K562 (cell line): ENCODE results near the gene UBQLN3. TPM values are rescaled to one million over a fixed set of nuclear protein-coding genes. Genes with fewer than 3 reads are reported as not detected.

Source experiments
- ATAC-seq: fragments of 200-7000 bp; cut with Tn5 transposase; 3 replicates; pipeline ENCODE4 v1.9.1; 2020; ENCODE audit warnings: moderate library complexity
- BruUV-seq: library from RNA; stranded (reverse); fragments of 400-500 nt; replicated peaks from 2 replicates; lab custom pipeline; 2021; lab: Mats Ljungman, UMichigan
- CTCF ChIA-PET: fragments of 300-600 bp; formaldehyde crosslinking; extraction: SDS; loops from one replicate; lab custom pipeline; 2021; ENCODE audit warnings: low intra/inter-chr PET ratio; lab: Yijun Ruan, JAX
- POLR2A ChIA-PET: fragments of 300-600, 350-650 bp; sonication (Branson Sonifier 250); formaldehyde crosslinking; extraction: SDS; loops from one replicate; lab custom pipeline; 2021; ENCODE audit warnings: antibody characterized with exemption, inconsistent platforms; lab: Yijun Ruan, JAX
- DNase-seq, 4 experiments: peaks; one replicate each; pipeline versions ENCODE4 v3.0.0 to v3.0.0-alpha.2; 2011 to 2018; ENCODE audit warnings: low spot score in 3 of 4, mixed read lengths in 3 of 4; ENCODE audit errors: extremely low read depth in 1 of 4
- FAIRE-seq: peaks from 2 replicates; lab custom pipeline; 2011; peaks lifted over from hg19 to GRCh38; lab: Jason Lieb, UNC
- H2AFZ ChIP-seq: 2 replicates; pipeline ENCODE4 v1.6.0; 2011; ENCODE audit warnings: low read depth, low read length, control low read depth, inconsistent platforms
- H3K27ac ChIP-seq: fragments of 200-600 bp; 3 replicates; pipeline ENCODE4 v1.8.0; 2011; ENCODE audit warnings: low read depth, mild to moderate bottlenecking, control low read depth, inconsistent platforms, low read length, moderate library complexity, mixed read lengths; ENCODE audit errors: extremely low read depth
- H3K27me3 ChIP-seq, 2 experiments: fragments of 300-600 bp in 1 of 2; 2 replicates in 1 of 2; 3 replicates in 1 of 2; pipeline versions ENCODE4 v1.6.0 to v1.8.0; 2011; ENCODE audit warnings: inconsistent platforms in 2 of 2, low read length in 2 of 2, mild to moderate bottlenecking in 1 of 2, mixed read lengths in 1 of 2, moderate library complexity in 1 of 2; ENCODE audit not compliant: control insufficient read depth in 2 of 2, insufficient read depth in 2 of 2
- H3K36me3 ChIP-seq: fragments of 300-600 bp; 3 replicates; pipeline ENCODE4 v1.8.0; 2011; ENCODE audit warnings: mild to moderate bottlenecking, low read length, inconsistent platforms; ENCODE audit not compliant: control insufficient read depth, insufficient read depth
- H3K4me1 ChIP-seq, 2 experiments: fragments of 200-600 bp in 1 of 2; replicated peaks in 1 of 2; 2 replicates in 1 of 2; 3 replicates in 1 of 2; pipeline versions ENCODE4 v1.5.1 to v1.8.0; 2011; ENCODE audit warnings: inconsistent platforms in 2 of 2, low read length in 2 of 2, mild to moderate bottlenecking in 1 of 2, mixed read lengths in 1 of 2, moderate library complexity in 1 of 2; ENCODE audit not compliant: control insufficient read depth in 2 of 2, insufficient read depth in 2 of 2
- H3K4me2 ChIP-seq: 2 replicates; pipeline ENCODE4 v1.6.1; 2011; ENCODE audit warnings: low read length, control low read depth, inconsistent platforms, mixed read lengths; ENCODE audit not compliant: insufficient read depth
- H3K4me3 ChIP-seq: fragments of 200-600 bp; sonication (generic), shearing (Covaris generic); 2 replicates; pipeline ENCODE4 v1.5.1; 2016; ENCODE audit warnings: control low read depth, inconsistent platforms
- H3K79me2 ChIP-seq: fragments of 200-600 bp; 3 replicates; pipeline ENCODE4 v1.8.0; 2011; ENCODE audit warnings: low read length, inconsistent platforms; ENCODE audit not compliant: control insufficient read depth, insufficient read depth
- H3K9ac ChIP-seq, 2 experiments: 2 replicates each; pipeline versions ENCODE4 v1.6.0 to v1.6.1; 2011; ENCODE audit warnings: low read depth in 2 of 2, low read length in 2 of 2, control low read depth in 1 of 2, inconsistent platforms in 1 of 2, mild to moderate bottlenecking in 1 of 2, mixed read lengths in 1 of 2; ENCODE audit not compliant: insufficient read depth in 1 of 2
- H3K9me1 ChIP-seq: one replicate; pipeline ENCODE4 v1.6.0; 2011; ENCODE audit warnings: inconsistent platforms, mild to moderate bottlenecking, low read length, moderate library complexity; ENCODE audit not compliant: control insufficient read depth, insufficient read depth
- H3K9me3 ChIP-seq: replicated peaks from 2 replicates; pipeline ENCODE4 v1.5.1; 2011; ENCODE audit warnings: low read depth, low read length, inconsistent platforms; ENCODE audit not compliant: control insufficient read depth, insufficient read depth
- H4K20me1 ChIP-seq: replicated peaks from 2 replicates; pipeline ENCODE4 v1.6.1; 2011; ENCODE audit warnings: low read length, inconsistent platforms, mixed read lengths; ENCODE audit not compliant: control insufficient read depth, insufficient read depth
- HDGF ChIP-seq: fragments of 450-650 bp; IDR thresholded peaks from 2 replicates; pipeline ENCODE4 v1.6.1; 2016
- RBFOX2 ChIP-seq: fragments of 200-400 bp; formaldehyde crosslinking; IDR thresholded peaks from 2 replicates; pipeline ENCODE4 v1.6.1; 2017; ENCODE audit warnings: low read depth, mild to moderate bottlenecking, low read length, moderate library complexity
- RBM15 ChIP-seq: fragments of 200-400 bp; formaldehyde crosslinking; IDR thresholded peaks from 2 replicates; pipeline ENCODE4 v1.6.1; 2018; ENCODE audit warnings: mild to moderate bottlenecking, low read length, moderate library complexity; ENCODE audit not compliant: insufficient read depth
- RBM34 ChIP-seq: fragments of 200-400 bp; formaldehyde crosslinking; IDR thresholded peaks from 2 replicates; pipeline ENCODE4 v1.6.1; 2018; ENCODE audit warnings: low read length, borderline replicate concordance; ENCODE audit not compliant: insufficient read depth
- RFX7 ChIP-seq: fragments of 250-450 bp; sonication (Bioruptor Pico); IDR thresholded peaks from 2 replicates; pipeline ENCODE4 v1.5.1; 2021; ENCODE audit warnings: mild to moderate bottlenecking
- SP1 ChIP-seq: sonication (generic); formaldehyde crosslinking; IDR thresholded peaks from 2 replicates; pipeline ENCODE4 v1.8.1; 2022; ENCODE audit warnings: mild to moderate bottlenecking, missing genetic modification reagents
- ZNF696 ChIP-seq: fragments of 250-450 bp; sonication (Bioruptor Pico); conservative IDR thresholded peaks from 2 replicates; pipeline ENCODE4 v1.4.0; 2020; ENCODE audit warnings: mild to moderate bottlenecking, moderate library complexity
- ZNF830 ChIP-seq: fragments of 250-450 bp; sonication (Bioruptor Pico); IDR thresholded peaks from 2 replicates; pipeline ENCODE4 v1.5.0; 2021; ENCODE audit warnings: mild to moderate bottlenecking
- WGBS: fragments of 100-300 bp; shearing (Covaris generic); methylation state at CpG from one replicate; pipeline ENCODE4 v1.1.6; 2016; ENCODE audit warnings: low coverage, mixed read lengths; ENCODE audit not compliant: insufficient coverage; ENCODE audit errors: missing lambda C conversion rate; 5-methylcytosine and 5-hydroxymethylcytosine counted together
- in situ Hi-C: fragments of 300-500 bp; cut with MboI; formaldehyde crosslinking; loops from 4 replicates; pipeline ENCODE4 v1.15.0; 2018; ENCODE audit warnings: inconsistent platforms, mixed read lengths
- intact Hi-C: fragments of 100-400 bp; cut with micrococcal nuclease; formaldehyde crosslinking; loops from 2 replicates; pipeline ENCODE4 v1.14.2; 2022
- polyA plus RNA-seq, 8 experiments: library from polyadenylated mRNA; depleted of rRNA in 4 of 8; stranded (reverse) in 5 of 8; unstranded in 3 of 8; fragments of >200 nt; fragmentation: Nextera tagmentation in 2 of 8; fragmentation: Illumina TruSeq in 1 of 8; extraction: Ambion mirVana in 2 of 8; extraction: Trizol in 1 of 8; gene quantifications; 2 replicates each; pipeline versions ENCODE4 v1.2.1 to v1.2.3, GENCODE V29; 2011 to 2014; ENCODE audit warnings: inconsistent platforms in 1 of 8, missing spikeins in 1 of 8
- total RNA-seq, 7 experiments: library from RNA; depleted of rRNA in 6 of 7; stranded (reverse); fragments of >200 nt in 6 of 7; fragmentation: Illumina TruSeq in 2 of 7; extraction: Trizol in 2 of 7; gene quantifications; 2 replicates each; pipeline versions ENCODE4 v1.2.1 to v1.2.3, GENCODE V29; 2011 to 2021; ENCODE audit warnings: low replicate concordance in 1 of 7
- TF ChIP-seq, protein P1 (sequence below), 2 experiments: IDR thresholded peaks; 2 replicates each; pipeline ENCODE4 v1.6.1; 2011; ENCODE audit warnings: borderline replicate concordance in 1 of 2, control low read depth in 1 of 2, low read depth in 1 of 2, low read length in 1 of 2, mild to moderate bottlenecking in 1 of 2, mixed read lengths in 1 of 2, moderate library complexity in 1 of 2; ENCODE audit not compliant: insufficient read depth in 1 of 2, insufficient read length in 1 of 2, poor library complexity in 1 of 2, severe bottlenecking in 1 of 2; ENCODE audit errors: extremely low read depth in 1 of 2
- TF ChIP-seq, protein P2 (sequence below): fragments of 250-450 bp; sonication (Bioruptor Pico); IDR thresholded peaks from 2 replicates; pipeline ENCODE4 v1.5.0; 2021
- TF ChIP-seq, protein P3 (sequence below): fragments of 450-650 bp; IDR thresholded peaks from 2 replicates; pipeline ENCODE4 v1.6.1; 2014; ENCODE audit warnings: low read depth, mild to moderate bottlenecking, moderate library complexity, borderline replicate concordance

The UBQLN3 gene
- total and polyA plus RNA-seq, 9 of the 15 experiments (the other 6 are each of a cell fraction or from before 2014, with no cell fraction given), result 0.01 to 0.27 TPM; not detected in 7

DNA sequence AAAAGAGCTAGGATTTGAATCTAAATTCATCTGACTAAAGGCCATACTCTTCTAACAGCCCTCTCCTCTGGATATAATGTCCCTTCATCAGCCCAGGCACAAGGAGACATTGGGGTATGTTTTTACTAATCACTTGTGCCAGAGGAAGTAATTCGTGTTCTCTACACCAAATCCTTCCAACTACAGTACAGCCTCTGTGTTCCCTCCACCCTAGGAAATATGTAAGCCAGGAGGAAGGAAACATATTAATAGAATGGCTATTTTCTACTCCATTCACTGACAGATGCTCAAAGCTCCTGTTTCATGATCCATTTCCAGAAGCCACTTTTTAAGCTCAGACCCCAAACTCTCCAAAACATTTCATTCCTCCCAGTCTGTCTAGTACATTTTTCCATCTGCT is 18.7 kb upstream of the UBQLN3 start (continued):
- TF ChIP-seq ZNF830 (CRISPR knock-in tag) (no peak), RBM15 (no peak), RFX7 (CRISPR knock-in tag) (no peak), HDGF (no peak)

DNA sequence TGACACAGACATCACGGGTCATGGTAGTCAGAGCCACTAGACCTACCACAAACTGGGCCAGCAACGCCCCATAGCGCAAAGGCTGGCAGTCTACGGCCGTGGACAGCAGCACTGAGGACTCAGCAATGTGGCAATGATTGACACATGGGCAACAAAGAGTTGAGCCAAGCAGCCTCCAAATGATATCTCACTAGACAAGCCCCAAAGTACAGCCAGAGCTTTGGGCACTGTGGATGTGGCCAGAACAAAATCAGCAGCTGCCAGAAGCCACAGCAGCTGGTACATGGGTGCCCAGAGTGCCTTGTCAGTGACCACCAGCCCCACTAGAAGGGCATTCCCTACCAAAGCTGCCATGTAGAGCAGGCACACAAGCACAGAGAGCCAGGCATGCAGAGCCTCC is 18.0 kb upstream of the UBQLN3 start:
- intact Hi-C loops, result no loop called here
- POLR2A ChIA-PET, result interaction anchor here (0.9 to 1.7 kb wide), 3 partner anchors 10 to 22 kb away, joined by 3 to 17 read pairs (median 6); no protein-coding TSS in a partner anchor
- Histone ChIP-seq H3K79me2 (no peaks in the 10 kb centered on the region), H4K20me1 (no peaks in the 10 kb centered on the region), H3K27me3 (peaks cover 0 to 7% of the 10 kb centered on the region in 2 experiments; a peak in 1 of 5 replicates), H3K36me3 (no peaks in the 10 kb centered on the region), H3K4me1 (peaks cover 0 to 21% of the 10 kb centered on the region in 2 experiments; a peak in 4 of 5 replicates), H2AFZ (no peak overlapping the region), H3K9me3 (no peaks in the 10 kb centered on the region), H3K9me1 (no peaks in the 10 kb centered on the region), H3K27ac (no peak overlapping the region), H3K4me2 (no peak overlapping the region), H3K9ac (0 out of 4 replicates have a peak overlapping the region, but pooled peaks of 1 of the 2 experiments have one; percentile 7), H3K4me3 (no peak overlapping the region)
- no TSS peak for BruUV-seq
- TF ChIP-seq ZNF696 (CRISPR knock-in tag) (no peak), RBFOX2 (no peak), RBM34 (no peak), SP1 (CRISPR knock-in tag) (no peak)
- TF ChIP-seq, protein P1, sequence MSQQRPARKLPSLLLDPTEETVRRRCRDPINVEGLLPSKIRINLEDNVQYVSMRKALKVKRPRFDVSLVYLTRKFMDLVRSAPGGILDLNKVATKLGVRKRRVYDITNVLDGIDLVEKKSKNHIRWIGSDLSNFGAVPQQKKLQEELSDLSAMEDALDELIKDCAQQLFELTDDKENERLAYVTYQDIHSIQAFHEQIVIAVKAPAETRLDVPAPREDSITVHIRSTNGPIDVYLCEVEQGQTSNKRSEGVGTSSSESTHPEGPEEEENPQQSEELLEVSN (IDR thresholded peaks at IDR 0.05; ENCODE audit: borderline replicate concordance in 1 of 2, extremely low read depth in 1 of 2, insufficient read depth in 1 of 2, insufficient read length in 1 of 2, low read depth in 1 of 2, low read length in 1 of 2, poor library complexity in 1 of 2, severe bottlenecking in 1 of 2), result no peak
- TF ChIP-seq, protein P2, sequence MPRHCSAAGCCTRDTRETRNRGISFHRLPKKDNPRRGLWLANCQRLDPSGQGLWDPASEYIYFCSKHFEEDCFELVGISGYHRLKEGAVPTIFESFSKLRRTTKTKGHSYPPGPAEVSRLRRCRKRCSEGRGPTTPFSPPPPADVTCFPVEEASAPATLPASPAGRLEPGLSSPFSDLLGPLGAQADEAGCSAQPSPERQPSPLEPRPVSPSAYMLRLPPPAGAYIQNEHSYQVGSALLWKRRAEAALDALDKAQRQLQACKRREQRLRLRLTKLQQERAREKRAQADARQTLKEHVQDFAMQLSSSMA (CRISPR knock-in tag), result no peak
- TF ChIP-seq, protein P3, sequence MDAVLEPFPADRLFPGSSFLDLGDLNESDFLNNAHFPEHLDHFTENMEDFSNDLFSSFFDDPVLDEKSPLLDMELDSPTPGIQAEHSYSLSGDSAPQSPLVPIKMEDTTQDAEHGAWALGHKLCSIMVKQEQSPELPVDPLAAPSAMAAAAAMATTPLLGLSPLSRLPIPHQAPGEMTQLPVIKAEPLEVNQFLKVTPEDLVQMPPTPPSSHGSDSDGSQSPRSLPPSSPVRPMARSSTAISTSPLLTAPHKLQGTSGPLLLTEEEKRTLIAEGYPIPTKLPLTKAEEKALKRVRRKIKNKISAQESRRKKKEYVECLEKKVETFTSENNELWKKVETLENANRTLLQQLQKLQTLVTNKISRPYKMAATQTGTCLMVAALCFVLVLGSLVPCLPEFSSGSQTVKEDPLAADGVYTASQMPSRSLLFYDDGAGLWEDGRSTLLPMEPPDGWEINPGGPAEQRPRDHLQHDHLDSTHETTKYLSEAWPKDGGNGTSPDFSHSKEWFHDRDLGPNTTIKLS, result no peak
- no peak for DNase-seq
- in situ Hi-C loops, result no loop called here
- 54% methylated on average over 5 of the region's 5 CpGs for WGBS
- ATAC-seq, result no peak
- FAIRE-seq, result no peak
- CTCF ChIA-PET, result no interaction called here
